NCI-H2171 treated with DMSO at 0.1 percent for 48 hours (cell line): ENCODE measurements around the gene RDH16.
"Not testable (repeated sequence)": the region's sequence is repeated elsewhere in the genome, so short reads cannot be mapped to it uniquely, and the experiment has no call there.

Experiments
- DNase-seq: peaks from one replicate; lab custom pipeline; 2025; lab: John Stamatoyannopoulos, UW

Gene RDH16

GRCh38 chr12:56921346-56921745 lies 36.1 kb downstream of the RDH16 start:
- DNase-seq: no peak

DNA sequence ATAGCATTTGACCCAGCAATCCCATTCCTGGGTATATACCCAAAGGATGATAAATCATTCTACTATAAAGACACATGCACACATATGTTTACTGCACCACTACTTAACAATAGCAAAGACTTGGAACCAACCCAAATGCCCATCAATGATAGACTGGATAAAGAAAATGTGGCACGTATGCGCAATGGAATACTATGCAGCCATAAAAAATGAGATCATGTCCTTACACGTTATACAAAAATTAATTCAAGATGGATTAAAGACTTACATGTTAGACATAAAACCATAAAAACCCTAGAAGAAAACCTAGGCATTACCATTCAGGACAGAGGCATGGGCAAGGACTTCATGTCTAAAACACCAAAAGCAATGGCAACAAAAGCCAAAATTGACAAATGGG lies 39.3 kb downstream of the RDH16 start:
- DNase-seq: not testable (repeated sequence)

DNA sequence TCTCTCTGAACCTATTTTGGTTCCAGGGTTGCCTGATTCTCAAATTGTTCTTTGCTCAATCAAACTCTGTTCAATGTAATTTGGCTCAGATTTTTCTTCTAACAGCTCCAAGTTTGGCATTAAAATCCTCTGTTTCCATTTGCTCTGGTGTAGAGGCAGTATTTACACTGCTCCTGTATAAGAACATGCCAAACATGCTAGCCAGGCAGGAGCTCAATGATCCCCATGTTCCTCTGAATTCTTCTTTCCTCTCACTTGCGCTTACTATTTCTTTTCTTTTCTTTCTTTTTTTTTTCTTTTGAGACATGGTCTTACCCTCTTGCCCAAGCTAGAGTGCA lies 40.4 kb downstream of the RDH16 start:
- DNase-seq: no peak

DNA sequence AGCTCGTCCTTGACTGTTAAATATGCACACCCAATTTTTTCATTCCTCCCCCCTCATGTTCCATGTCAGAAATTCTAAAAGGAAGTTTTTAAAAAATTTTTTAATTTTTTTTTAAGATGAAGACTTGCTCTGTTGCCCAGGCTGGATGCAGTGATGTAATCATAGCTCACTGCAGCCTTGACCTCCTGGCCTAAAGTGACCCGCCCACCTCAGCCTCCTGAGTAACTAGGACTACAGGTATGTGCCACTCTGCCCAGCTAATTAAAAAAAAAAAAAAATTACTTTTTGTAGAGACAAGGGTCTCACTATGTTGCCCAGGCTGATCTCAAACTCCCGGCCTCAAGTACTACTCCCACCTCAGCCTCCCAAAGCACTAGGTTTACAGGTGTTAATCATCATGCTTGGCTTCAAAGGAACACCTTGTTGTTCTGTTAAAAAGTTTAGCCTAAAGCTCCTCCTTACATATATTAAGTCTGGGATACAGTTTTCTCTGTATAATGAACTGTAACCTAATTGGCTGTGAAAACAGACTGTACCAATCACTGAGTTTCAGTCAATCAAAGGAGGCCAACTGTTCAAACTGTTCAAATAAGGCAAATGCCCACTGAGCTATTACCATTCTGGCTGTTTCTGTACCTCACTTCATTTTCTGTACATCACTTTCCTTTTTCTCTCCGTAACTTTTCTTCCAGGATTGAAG lies 41.0 kb downstream of the RDH16 start:
- DNase-seq: no peak

DNA sequence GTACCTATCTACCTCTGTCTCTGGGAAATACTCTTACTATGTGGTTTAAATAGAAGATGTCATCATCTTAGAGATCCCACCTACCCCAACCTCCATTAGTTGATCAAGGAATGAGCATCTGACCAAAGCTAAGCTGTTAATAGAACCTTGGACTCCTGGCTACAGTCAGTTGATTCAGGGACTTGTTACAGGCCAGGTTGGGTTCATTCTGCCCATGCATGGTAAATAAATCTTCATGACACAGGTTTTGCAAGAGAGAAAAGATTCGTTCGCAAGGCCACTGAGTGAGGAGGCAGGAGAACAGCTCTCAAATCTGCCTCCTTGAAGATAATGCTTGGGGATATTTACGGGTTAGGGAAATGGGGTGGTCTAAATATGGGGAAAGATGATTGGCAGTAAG lies 42.7 kb downstream of the RDH16 start:
- DNase-seq: no peak

DNA sequence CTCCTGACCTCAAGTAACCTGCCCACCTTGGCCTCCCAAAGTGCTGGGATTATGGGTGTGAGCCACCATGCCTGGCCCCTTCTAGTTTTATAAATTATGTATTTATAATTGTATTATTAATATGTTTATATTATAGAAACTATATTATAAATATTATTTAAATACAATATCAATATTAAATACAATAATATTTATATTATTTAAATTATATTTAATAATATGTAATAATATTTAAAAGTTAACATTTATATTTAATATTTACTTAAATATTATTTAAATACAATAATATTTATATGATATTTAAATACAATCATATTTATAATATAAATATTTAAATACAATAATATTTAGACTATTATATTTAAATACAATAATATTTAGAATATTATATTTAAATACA lies 43.2 kb downstream of the RDH16 start:
- DNase-seq: no peak

DNA sequence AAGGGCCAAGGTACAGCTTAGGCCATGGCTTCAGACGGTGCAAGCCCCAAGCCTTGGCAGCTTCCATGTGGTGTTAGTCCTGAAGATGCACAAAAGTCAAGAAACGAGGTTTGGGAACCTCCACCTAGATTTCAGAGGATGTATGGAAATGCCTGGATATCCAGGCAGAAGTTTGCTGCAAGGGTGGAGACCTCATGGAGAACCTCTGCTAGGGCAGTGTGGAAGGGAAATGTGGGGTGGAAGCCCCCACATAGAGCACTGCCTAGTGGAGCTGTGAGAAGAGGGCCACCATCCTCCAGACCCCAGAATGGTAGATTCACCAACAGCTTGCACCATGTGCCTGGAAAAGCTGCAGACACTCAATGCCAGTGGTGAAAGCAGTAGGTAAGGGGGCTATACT lies 48.0 kb downstream of the RDH16 start:
- not testable (repeated sequence) for DNase-seq

- no peak for DNase-seq
These were observed 49.3 kb downstream of the RDH16 start for GRCh38 chr12:56908136-56908535.

DNA sequence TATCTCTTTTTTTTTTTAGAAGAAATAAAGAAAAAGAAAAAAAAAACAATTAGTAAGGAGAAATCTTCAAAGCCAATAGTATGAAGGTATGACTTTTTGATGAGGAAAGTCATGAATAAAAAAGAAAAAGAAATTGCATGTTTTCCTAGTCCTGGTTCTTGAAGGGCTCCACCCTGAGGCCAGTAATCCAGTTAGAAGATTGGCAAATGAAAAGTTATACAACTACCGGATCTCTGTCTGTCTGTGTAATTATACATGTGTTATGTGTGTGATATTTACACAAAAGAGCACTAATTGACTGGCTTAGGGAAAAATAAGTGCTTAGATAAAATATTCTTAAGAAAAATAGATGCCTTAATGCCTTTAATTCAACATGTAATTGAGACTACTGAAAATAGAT lies 51.6 kb downstream of the RDH16 start:
- DNase-seq: no peak

GRCh38 chr12:56903374-56903773 lies 54.0 kb downstream of the RDH16 start:
- DNase-seq: no peak
